Duodenal mucosa (tissue), 2 donors: ENCODE data around the gene ULBP3.
"Not testable (repeated sequence)": the region's sequence is repeated elsewhere in the genome, so short reads cannot be mapped to it uniquely, and the experiment has no call there.

Source experiments
- H3K27ac ChIP-seq: one replicate; pipeline ENCODE4 v1.7.0; 2013; ENCODE audit warnings: low read depth, low read length
- H3K27me3 ChIP-seq, 2 donors: one replicate each; pipeline ENCODE4 v1.7.0; 2013; ENCODE audit warnings: low read length in 2 of 2, control low read depth in 1 of 2; ENCODE audit not compliant: insufficient read depth in 2 of 2, control insufficient read depth in 1 of 2
- H3K36me3 ChIP-seq, 2 donors: one replicate each; pipeline ENCODE4 v1.7.0; 2013; ENCODE audit warnings: low read length in 2 of 2, control low read depth in 1 of 2; ENCODE audit not compliant: insufficient read depth in 2 of 2, control insufficient read depth in 1 of 2
- H3K4me1 ChIP-seq, 2 donors: one replicate each; pipeline ENCODE4 v1.7.0; 2013; ENCODE audit warnings: low read length in 2 of 2, control low read depth in 1 of 2; ENCODE audit not compliant: insufficient read depth in 2 of 2, control insufficient read depth in 1 of 2
- H3K4me3 ChIP-seq, 2 donors: one replicate each; pipeline ENCODE4 v1.7.0; 2013; ENCODE audit warnings: low read length in 2 of 2, low read depth in 1 of 2
- H3K9ac ChIP-seq, 2 donors: one replicate each; pipeline ENCODE4 v1.7.0; 2013; ENCODE audit warnings: low read length in 2 of 2, low read depth in 1 of 2
- H3K9me3 ChIP-seq, 2 donors: one replicate each; pipeline ENCODE4 v1.7.0; 2013; ENCODE audit warnings: low read length in 2 of 2, control low read depth in 1 of 2; ENCODE audit not compliant: control insufficient read depth in 1 of 2

The ULBP3 gene

DNA sequence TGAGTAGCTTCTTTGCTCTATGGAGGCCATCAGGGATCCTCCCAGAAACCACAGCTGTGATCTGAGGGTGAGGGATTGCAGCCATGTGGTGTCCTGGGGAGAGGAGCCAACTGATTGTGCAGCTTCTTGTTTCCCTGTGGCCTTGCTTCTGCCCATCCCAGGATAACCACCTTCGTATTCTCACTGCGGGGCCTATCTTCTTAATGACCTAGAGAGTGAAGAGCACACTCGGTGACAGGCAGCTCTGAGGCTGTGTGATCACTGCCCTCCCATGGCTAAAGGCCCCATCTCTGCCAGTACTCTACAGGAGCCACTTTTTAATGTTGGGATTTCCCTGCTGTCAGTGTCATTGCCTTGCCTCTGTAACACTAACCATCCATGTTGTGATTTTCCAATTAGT is 38.3 kb downstream of the ULBP3 start:
- Histone ChIP-seq H3K4me3 (no peak overlapping the region), H3K9ac (no peak overlapping the region), H3K36me3 (no peaks in the 10 kb centered on the region), H3K27me3 (peaks cover 36 to 37% of the 10 kb centered on the region in 2 donors), H3K4me1 (no peaks in the 10 kb centered on the region), H3K9me3 (no peaks in the 10 kb centered on the region), H3K27ac (no peak overlapping the region)

DNA sequence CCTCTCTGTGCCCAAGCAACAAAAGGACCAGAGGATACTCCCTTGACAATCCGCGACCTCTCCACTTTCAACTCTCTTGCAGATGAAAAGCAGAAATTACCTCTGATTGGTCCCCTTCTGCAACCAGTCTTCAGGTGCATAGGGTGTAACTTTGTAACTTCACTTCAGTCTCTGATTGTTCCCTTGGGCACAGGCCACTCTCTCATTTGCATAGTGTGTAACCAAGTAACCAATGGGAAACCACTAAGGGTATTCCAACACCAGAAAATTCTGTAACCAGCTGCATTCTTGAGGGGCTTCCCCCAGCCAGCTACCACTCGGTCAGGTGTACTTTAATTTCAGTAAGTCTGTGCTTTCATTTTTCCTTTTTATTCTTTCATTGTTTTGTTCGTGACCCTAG is 39.2 kb downstream of the ULBP3 start:
- H3K36me3 ChIP-seq = no peaks in the 10 kb centered on the region
- no peaks in the 10 kb centered on the region for H3K9me3 ChIP-seq
- peaks cover 0 to 4% of the 10 kb centered on the region in 2 donors for H3K4me1 ChIP-seq
- no peak overlapping the region for H3K4me3 ChIP-seq
- H3K9ac ChIP-seq = no peak overlapping the region
- H3K27ac ChIP-seq = no peak overlapping the region
- peaks cover 36 to 43% of the 10 kb centered on the region in 2 donors for H3K27me3 ChIP-seq

DNA sequence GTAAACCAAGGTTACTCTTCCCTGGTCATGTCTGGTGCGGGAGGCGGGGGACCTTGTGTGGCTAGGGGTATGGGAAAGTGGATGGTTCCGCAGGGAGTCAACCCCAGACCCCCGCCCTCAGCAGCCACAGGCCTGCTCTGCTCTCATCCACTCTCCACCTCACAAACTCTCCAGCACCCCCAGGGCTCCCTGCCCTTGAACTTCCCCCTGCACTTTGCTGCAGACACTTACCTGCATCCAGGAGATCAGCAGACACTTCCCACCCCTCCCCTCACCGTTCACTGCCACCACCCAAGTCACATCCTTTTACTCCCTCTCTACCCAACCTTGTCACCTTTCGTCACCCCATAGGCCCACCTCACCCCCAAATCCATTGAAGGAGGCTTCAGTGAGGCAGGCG is 39.6 kb downstream of the ULBP3 start:
- peaks cover 0 to 4% of the 10 kb centered on the region in 2 donors for H3K4me1 ChIP-seq
- no peak overlapping the region for H3K9ac ChIP-seq
- H3K4me3 ChIP-seq = no peak overlapping the region
- no peaks in the 10 kb centered on the region for H3K36me3 ChIP-seq
- no peaks in the 10 kb centered on the region for H3K9me3 ChIP-seq
- H3K27me3 ChIP-seq = peaks cover 38 to 44% of the 10 kb centered on the region in 2 donors
- H3K27ac ChIP-seq = no peak overlapping the region

- Histone ChIP-seq H3K36me3 (no peaks in the 10 kb centered on the region), H3K4me1 (peaks cover 0 to 4% of the 10 kb centered on the region in 2 donors), H3K27me3 (peaks cover 38 to 47% of the 10 kb centered on the region in 2 donors), H3K4me3 (no peak overlapping the region), H3K9me3 (no peaks in the 10 kb centered on the region), H3K9ac (no peak overlapping the region), H3K27ac (no peak overlapping the region)
Measured at GRCh38 chr6:150028799-150029198, 40.1 kb downstream of the ULBP3 start.

GRCh38 chr6:150027806-150028565 is 40.9 kb downstream of the ULBP3 start:
- Histone ChIP-seq H3K9ac (no peak overlapping the region), H3K36me3 (no peaks in the 10 kb centered on the region), H3K27ac (no peak overlapping the region), H3K4me1 (peaks cover 0 to 4% of the 10 kb centered on the region in 2 donors), H3K9me3 (no peaks in the 10 kb centered on the region), H3K4me3 (no peak overlapping the region), H3K27me3 (peaks cover 38 to 43% of the 10 kb centered on the region in 2 donors)

DNA sequence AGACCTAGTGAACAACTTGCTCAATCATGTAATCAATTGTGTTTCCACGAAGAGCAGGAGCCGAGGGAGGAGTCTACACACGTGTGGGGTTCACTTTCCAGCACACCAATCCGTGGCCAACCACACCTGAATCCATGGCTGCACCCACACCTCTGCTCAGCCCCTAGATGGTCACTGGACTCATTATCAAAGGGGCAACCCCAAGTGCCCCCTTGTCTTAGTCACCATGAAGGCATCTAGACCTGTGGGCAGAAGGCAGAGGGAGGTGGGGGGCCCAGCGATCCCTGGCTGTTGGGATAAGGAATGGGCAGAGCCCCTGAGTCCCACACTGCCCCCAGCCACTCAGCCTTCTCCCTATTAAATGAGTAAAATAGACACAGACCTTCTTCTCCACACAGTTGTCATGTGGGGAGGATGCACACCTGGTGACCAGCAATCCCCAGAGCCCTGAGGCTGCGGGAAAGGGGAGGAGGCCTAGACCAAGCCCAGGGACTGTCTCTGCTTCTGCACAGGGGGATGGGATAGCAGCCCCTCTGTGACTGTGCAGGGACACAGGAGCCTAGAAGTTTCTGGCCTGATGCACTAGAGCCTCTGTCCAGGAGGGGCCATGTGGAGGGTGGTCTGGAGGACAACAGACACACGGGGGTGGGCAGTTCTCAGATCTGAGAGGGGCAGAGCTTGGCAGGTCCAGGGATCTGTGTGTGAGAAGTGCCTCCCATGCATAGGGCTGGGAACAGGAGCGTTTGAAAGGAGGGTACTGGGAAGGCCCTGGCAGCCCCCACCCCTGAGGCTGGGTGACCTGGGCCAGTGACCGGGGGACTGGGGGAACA is 41.7 kb downstream of the ULBP3 start:
- Histone ChIP-seq H3K9ac (no peak overlapping the region), H3K36me3 (no peaks in the 10 kb centered on the region), H3K9me3 (no peaks in the 10 kb centered on the region), H3K4me3 (no peak overlapping the region), H3K27me3 (peaks cover 38 to 42% of the 10 kb centered on the region in 2 donors), H3K27ac (no peak overlapping the region), H3K4me1 (peaks cover 0 to 4% of the 10 kb centered on the region in 2 donors)

GRCh38 chr6:150025201-150025917 is 43.6 kb downstream of the ULBP3 start, which contains the start of gene RAET1L:
RAET1L (minus strand) TSS chr6:150025532; CDS start chr6:150025471, 61 bp downstream.
- Histone ChIP-seq H3K27me3 (peaks cover 38 to 42% of the 10 kb centered on the region in 2 donors), H3K9ac (no peak within 1 kb of the TSS), H3K4me1 (peaks cover 0 to 4% of the 10 kb centered on the region in 2 donors), H3K4me3 (peak within 1 kb of the TSS; percentile 6 to 42), H3K27ac (no peak within 1 kb of the TSS), H3K36me3 (no peaks in the 10 kb centered on the region), H3K9me3 (no peaks in the 10 kb centered on the region)

DNA sequence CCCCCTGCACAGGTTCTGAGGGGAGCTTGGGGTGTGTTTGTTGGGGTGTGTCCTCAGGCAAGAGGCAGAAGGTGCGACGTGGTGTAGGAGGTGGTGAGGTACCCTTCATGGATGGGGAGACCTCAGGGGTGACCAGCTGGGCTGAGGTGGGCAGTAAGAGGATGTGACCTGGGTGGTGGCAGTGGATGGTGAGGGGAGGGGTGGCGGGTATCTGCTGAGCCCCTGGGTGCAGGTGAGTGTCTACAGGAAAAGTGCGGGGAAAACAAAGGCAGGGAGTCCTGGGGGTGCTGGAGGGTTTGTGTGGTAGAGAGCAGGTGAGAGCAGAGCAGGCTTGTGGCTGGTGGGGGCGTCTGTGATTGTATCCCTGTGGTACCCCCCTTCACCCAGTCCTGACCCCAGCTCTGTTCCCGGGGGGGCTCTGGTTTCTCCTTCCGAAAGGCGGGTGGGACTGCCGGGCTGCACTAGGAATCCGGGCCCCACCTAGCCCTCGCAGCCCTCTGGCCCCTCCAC is 44.2 kb downstream of the ULBP3 start:
- Histone ChIP-seq H3K27ac (no peak overlapping the region), H3K9ac (no peak overlapping the region), H3K4me1 (peaks cover 0 to 4% of the 10 kb centered on the region in 2 donors), H3K27me3 (peaks cover 38 to 42% of the 10 kb centered on the region in 2 donors), H3K36me3 (no peaks in the 10 kb centered on the region), H3K9me3 (no peaks in the 10 kb centered on the region), H3K4me3 (no peak overlapping the region)

DNA sequence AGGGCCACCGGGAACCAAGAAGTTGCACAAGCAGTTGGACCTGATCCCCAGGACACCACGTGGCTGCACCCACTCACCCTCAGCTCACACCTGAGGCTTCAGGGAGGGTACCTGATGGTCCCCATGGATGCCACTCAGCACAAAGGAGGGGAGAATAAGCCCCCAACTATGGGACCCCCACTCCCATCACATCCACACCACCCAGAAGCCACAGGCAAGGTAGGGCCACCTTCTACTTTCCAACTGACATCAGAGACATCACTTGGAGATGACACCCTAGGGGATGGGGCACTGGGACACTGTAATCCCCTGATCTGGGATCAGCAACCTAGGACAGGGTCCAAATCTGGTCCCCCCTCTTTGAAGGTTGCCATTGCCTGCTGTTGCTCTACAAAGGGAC is 44.9 kb downstream of the ULBP3 start:
- H3K27me3 ChIP-seq = peaks cover 38 to 46% of the 10 kb centered on the region in 2 donors
- not testable (repeated sequence) for H3K9ac ChIP-seq, H3K9me3 ChIP-seq, H3K4me1 ChIP-seq, H3K4me3 ChIP-seq, H3K36me3 ChIP-seq, H3K27ac ChIP-seq
